Lower leg skin (tissue), 3 donors: ENCODE results near the gene CRYAB.

Experiments
- POLR2A ChIP-seq, 2 donors: fragments of 450-650 bp; IDR thresholded peaks; one replicate each; pipeline ENCODE4 v1.6.1; 2016 to 2017; ENCODE audit warnings: antibody characterized with exemption in 2 of 2, mild to moderate bottlenecking in 1 of 2, moderate library complexity in 1 of 2
- TF ChIP-seq, protein P1 (sequence below), 3 donors: fragments of 450-650 bp; IDR thresholded peaks; one replicate each; pipeline ENCODE4 v1.5.1; 2016; ENCODE audit warnings: antibody characterized with exemption in 3 of 3, mild to moderate bottlenecking in 3 of 3, moderate library complexity in 2 of 3

DNA sequence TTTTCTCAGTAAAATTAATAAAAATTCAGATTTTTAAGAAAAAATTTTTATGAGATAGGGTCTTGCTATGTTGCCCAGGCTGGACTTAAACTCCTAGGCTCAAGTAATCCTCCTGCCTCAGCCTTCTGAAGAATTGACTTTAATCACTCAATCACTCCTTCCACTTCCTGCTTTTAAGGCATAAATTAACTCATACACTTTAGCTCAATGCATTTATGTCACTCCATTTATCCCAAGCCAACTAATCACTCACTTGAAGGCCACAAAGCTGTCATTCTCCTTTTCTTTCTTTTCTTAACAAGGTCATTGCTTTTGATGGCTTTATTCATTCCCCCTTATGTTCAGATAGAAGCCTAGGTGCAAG is 41.1 kb downstream of the CRYAB start:
- TF ChIP-seq, protein P1, sequence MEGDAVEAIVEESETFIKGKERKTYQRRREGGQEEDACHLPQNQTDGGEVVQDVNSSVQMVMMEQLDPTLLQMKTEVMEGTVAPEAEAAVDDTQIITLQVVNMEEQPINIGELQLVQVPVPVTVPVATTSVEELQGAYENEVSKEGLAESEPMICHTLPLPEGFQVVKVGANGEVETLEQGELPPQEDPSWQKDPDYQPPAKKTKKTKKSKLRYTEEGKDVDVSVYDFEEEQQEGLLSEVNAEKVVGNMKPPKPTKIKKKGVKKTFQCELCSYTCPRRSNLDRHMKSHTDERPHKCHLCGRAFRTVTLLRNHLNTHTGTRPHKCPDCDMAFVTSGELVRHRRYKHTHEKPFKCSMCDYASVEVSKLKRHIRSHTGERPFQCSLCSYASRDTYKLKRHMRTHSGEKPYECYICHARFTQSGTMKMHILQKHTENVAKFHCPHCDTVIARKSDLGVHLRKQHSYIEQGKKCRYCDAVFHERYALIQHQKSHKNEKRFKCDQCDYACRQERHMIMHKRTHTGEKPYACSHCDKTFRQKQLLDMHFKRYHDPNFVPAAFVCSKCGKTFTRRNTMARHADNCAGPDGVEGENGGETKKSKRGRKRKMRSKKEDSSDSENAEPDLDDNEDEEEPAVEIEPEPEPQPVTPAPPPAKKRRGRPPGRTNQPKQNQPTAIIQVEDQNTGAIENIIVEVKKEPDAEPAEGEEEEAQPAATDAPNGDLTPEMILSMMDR (IDR thresholded peaks at IDR 0.05): no peak
- TF ChIP-seq POLR2A (IDR thresholded peaks at IDR 0.05): no peak
